Measurements from ENCODE around the gene NDUFA3.

The NDUFA3 gene

DNA sequence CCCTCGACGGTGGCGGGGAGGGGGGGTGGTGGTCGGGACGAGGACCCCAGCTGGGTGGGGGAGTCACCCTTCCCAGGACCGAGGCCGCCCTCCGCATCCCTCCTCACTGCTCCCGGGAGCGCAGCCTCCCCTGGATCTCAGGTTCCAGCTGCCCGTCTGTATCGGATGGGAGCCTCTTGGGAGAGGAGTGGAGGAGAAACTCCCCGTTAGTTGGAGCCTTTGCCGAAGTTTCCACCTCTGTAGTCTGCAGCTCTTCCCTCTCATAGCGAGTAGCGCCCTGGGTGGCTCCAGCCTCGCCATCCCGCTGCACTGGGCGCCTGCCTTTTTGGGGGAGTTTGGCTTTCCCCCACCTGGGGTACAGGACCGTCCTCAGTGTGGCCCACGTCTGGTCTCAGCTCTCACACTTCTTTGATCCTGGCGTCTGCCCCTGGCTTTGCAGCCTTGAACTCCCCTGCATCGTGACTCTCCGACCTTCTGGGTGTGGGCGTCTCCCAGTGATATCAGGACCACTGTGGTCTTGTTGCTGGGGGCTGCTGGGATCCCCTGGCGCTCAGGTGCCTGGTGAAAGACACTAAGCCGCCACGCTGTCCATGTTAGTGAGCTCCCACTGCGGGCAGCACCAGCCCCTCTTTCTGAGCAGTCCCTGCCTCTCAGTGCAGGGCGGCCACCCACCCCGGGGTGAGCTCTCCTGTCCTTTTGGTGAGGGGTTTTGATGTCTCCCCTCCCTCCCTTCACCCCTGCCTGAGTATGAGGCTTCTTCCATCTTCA is 36.0 kb downstream of the NDUFA3 start:
- no peak for DNase-seq (ENCODE audit: low spot score)

DNA sequence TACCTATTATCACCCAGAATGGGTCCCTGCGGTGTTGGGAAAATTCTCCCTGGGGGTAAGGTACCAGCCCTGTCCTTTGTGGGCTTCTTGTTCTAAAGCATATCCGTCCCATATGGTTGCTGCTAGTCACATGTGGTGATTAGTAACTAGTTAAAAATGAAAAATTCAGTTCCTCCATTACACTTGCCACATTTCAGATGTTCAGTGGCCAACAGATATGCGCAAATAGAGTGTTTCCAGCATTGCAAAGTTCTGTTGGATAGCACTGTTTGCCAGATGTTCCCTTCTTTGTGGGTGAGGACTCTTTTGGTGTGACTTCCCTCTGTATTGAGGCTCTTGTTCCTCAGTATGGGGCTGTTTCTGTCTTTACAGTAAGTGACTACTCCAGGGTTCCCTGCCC is 38.7 kb downstream of the NDUFA3 start:
- no peak for DNase-seq (ENCODE audit: low spot score)

DNA sequence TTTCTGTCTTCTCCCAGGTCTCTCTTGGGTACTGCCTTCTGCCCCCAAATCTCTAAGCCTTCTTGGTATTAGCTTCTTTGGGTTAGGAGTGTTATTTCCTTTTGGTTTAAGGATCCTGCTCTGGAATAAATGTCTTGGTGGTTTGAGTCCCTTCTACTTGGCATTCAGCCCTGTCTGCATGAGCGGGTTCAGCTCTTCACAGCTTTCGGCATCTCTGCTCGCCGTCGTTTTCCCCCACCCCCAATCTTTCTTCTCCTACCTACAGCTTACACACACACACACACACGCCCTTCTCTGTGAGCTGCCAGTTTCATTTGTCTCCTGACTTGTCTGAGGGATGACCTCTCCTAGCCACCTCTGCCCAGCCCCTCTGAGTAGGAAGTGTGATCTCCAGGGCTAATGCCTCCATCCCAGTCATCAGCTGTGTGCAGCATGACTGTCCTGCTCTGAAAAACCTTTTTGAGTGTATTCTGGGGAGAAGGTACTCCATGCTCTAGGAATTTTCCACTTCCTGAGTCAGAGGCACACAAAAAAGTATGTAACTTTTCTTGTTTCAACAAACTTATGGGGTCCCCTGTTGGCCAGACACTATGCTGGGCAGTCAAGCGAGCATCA is 39.6 kb downstream of the NDUFA3 start:
- DNase-seq (ENCODE audit: low spot score): peak; percentile 36

DNA sequence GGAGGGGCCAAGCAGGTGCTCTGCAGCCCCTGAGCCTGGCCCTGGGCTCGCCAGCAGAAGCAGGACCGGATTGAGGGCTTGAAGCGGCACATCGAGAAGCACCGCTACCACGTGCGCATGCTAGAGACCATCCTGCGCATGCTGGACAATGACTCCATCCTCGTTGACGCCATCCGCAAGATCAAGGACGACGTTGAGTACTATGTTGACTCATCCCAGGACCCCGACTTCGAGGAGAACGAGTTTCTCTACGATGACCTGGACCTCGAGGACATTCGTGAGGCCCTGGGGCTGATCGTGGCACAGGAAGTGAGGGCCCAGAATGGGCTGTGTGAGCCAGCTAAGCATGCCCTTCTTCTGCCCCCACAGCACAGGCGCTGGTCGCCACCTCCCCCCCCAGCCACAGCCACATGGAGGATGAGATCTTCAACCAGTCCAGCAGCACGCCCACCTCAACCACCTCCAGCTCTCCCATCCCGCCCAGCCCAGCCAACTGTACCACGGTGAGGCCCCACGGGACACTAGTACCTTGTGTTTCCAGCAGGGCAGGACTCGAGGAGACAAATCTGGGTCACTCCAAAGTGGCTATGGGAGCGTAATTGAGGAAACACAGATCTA is 43.0 kb downstream of the NDUFA3 start:
- DNase-seq (ENCODE audit: low spot score): no peak

DNA sequence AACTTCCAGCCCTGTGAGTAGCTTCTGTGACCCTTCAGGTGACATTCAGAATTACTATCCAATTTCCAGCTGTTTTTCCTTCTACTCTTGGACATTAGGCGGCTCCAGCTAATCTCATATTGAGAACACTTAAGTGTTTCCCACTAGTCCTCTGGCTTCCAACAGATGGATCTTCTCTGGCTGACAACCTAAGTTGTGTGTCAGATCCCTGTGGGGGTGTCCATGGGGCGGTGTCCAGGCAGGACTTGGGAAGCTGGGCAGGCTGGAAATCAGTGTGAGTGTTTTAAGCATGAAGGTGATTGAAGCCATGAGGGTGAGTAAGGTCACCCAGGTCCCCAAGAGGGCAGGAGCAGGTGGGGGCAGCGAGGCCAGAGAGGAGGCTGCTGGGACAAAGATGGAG is 45.0 kb downstream of the NDUFA3 start:
- no peak for DNase-seq (ENCODE audit: low spot score)

DNA sequence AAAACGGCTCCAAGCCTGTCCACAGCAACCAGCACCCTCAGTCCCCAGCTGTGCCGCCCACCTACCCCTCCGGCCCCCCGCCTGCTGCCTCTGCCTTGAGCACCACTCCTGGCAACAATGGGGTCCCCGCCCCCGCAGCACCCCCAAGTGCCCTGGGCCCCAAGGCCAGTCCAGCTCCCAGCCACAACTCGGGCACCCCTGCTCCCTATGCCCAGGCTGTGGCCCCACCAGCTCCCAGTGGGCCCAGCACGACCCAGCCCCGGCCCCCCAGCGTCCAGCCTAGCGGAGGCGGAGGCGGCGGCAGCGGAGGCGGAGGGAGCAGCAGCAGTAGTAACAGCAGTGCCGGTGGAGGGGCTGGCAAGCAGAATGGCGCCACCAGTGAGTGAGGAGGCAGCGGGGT is 45.5 kb downstream of the NDUFA3 start:
- DNase-seq (ENCODE audit: low spot score): no peak

DNA sequence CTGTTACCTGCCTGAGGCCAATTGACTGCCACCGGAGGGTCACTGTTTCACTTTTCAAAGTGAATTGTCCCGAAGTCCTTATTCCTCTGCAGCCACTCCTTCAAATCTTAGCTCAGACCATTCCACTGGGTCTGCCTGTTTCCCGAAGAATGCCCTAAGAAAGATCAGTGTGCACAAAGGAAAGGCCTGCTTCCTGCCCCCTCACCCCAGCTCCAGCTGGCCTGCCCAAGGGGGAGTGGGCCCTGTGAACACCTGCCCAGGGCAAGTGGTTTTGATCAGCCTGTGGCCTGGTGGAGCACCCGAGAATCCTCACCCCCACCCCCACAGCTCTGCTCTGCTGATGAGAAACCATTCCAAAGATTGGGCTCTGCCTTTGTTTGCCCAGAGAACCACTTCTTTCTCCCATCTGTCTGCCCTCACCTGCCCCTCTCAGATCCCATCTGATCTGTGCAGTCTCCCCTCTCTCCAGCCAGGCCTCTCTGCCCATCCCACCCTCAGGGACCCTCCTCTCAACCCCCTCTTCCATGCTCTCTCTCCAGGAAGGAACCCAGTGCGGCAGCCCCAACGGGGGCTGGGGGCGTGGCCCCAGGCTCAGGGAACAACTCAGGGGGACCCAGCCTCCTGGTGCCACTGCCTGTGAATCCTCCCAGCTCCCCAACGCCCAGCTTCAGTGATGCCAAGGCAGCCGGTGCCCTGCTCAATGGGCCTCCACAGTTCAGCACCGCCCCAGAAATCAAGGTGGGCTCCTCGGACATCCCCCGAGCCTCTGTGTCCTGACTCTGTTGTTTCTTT is 46.6 kb downstream of the NDUFA3 start:
- DNase-seq (ENCODE audit: low spot score): no peak

DNA sequence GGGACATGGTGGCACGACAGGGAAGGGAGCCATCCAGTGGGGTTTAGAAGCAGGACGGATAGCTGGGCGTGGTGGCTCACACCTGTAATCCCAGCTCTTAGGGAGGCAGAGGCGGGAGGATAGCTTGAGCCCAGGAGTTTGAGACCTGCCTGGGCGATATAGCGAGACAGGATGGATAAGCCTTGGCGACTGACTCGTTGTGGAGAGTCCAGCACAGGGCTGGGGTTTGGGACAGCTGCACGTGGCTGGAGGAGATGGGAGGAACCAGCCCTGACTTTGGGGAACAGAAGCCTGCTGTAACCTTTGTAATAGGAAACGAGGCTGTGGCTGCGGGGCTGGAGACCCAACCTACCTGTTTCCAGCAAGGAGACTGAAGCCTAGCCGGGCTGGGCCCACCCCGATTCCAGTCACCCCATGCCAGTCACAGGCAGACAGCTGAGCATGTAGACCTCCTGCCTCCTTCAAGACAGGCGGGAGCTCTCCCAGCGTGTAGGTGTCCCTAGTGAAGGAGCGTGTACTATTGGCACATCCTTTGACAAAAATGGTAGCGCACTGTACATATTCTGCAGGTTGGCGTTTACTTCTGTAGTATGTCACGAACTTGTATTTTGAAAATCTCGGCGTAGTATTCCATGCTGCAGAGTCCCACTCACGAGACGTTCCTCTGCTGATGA is 48.8 kb downstream of the NDUFA3 start:
- no peak for DNase-seq (ENCODE audit: low spot score)

DNA sequence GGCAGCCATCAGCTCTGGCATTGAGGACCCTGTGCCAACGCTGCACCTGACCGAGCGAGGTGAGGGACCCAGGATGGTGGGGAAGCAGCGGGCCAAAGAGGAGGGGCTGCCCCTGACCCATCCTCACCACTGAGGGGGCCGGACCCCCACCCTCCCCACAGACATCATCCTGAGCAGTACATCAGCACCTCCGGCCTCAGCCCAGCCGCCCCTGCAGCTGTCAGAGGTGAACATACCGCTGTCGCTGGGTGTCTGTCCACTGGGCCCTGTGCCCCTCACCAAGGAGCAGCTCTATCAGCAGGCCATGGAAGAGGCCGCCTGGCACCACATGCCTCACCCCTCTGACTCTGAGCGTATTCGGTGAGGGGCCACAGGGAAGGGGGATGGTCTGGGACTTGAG is 49.6 kb downstream of the NDUFA3 start:
- no peak for DNase-seq (ENCODE audit: low spot score)

DNA sequence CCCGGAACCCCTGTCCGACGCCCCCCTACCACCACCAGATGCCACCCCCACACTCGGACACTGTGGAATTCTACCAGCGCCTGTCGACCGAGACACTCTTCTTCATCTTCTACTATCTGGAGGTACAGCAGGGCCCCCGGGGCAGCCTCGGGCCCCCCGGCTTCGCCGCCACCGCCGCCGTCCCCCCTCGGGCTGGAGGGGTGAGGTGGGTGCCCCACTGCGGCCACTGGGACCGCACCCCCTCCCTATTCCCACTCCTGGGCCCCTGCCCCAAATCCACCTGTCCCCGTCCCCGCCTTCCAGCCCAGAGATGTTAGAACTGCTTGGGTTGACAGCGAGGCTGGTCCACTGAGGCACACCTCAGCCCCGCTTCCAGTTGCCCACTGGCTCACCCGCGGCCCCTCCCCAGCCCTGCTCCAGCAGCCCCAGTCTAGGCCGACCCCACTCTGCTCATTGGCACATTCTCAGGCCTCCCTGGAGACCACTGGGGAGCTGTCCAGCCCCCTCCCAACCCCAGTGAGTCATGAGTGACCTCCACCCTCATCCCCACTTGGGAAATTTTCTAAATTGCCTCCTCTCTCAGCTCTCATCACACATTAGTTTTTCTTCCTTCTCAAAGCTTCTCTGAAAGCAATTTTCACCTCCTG is 50.3 kb downstream of the NDUFA3 start:
- no peak for DNase-seq (ENCODE audit: low spot score)

DNA sequence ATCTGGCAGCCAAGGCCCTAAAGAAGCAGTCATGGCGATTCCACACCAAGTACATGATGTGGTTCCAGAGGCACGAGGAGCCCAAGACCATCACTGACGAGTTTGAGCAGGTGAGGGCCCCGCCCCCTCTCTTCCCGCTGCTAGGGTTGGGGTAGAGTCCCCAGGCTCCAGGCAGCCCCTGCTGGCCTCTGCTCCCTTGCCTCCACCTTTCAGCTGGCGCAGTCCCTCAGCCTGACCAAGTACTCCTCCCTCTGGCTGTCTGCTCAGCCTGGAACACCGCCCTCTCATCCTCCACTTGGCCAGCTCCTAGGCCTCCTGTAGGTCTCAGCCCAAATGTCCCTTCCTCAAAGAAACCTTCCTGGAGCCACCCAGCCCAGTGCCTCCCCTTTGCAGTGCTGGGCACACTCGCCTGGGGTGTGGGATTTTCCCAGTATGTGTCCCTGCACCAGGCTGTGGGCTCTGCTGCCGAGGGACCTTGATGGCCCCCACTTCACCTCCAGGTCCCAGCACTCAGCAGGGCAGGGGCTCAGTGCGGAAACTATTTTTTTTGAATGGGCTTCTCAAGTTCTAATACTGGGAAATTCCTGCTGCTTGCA is 51.2 kb downstream of the NDUFA3 start:
- DNase-seq (ENCODE audit: low spot score): no peak

DNA sequence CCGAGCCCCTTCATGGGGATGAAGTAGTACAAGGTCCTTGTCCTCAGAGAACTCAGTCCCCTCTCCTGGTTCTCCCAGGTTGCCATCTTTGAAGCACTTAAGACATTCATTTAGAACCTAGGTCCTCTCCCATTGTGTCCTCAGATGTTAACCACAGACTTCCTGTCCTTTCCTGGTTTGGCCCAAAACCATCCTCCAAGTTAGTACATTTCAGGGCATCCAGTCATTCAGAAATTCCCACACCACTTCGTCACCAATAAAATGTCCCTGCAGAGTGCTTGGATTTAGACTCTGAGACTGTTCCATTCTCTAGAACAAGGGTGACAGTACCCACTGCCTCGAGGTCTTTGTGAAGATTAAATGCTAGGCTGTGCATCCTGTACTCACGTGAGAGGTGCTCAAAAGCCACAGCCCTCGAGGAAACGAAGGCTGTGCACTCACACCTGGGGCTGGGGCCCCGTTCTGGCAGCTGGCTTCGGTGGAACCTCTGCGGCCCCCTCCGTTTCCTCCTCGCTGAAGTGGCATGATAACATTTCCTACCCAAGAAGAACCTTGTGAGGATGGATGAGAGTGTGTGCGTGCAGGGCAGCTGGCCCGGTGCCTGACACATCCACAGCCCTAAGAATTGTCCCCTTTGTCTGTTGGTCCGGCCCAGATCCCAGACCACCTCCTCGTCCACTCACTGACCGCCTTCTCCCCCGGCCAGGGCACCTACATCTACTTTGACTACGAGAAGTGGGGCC is 52.1 kb downstream of the NDUFA3 start:
- peak; percentile 63 for DNase-seq (ENCODE audit: low spot score)

DNA sequence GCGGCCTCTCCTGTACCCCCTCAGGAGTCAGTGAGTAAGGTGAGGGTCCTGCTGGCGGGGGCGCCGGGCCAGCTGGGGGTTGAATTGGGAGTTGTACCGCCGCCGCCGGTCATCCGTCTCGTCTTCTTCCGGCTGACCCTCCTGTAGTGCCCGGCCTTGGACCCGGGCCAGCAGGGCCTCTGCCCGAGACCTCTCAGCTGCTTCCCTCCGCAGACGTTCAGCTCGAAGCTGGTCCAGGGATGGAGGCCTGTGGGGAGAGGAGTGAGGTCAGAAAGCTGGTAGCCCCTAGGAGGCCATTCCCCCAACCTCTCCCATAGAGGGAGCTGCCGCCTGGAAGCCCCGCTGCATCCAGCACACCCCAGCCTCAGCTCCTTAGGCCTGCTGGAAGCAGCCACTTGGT is 53.0 kb downstream of the NDUFA3 start:
- no peak for DNase-seq (ENCODE audit: low spot score)

DNA sequence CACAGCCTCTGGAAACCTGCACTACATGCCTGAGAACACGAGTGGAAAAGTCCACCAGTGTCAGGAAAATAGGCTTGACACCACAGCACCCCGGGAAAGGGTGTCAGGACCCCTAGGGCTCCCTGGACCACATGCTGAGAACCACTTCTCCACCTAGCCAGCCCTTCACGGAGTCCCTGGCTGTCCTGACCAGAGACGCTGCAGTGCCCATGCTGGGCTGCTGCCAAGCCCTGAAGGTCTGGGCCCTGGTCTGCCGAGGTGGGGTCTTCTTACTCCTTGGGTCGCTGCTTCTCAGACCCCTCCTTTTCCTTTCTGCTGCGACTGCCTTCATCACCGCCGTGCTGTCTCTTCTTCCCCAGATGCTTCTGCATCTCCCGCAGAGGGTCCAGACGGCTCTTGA is 53.8 kb downstream of the NDUFA3 start:
- DNase-seq (ENCODE audit: low spot score): no peak

DNA sequence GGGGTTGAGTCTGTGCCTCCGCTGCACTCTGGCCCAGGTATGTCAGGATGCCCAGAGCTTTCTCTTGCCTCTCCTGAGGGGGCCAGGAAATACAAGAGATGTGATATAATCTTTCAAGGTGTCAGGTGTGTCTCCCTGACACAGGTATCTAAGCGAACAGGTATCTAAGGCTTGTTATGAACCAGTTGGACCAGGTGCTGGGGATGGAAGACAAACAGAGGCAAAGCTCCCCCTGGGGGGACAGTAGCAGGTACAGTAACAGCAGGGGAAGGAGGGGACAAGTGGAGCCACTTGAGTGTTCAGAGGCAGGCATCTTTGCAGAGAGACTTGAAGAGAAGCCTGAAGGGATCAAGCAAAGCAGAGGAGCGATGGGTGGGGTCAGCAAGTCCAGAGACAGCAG is 54.3 kb downstream of the NDUFA3 start:
- no peak for DNase-seq (ENCODE audit: low spot score)
